GM12872 (cell line): ENCODE results near the gene ECHDC1.

Experiments used
- TF ChIP-seq, protein P1 (sequence below): IDR thresholded peaks from 3 replicates; pipeline ENCODE4 v1.5.1; 2011; ENCODE audit warnings: low read depth, mild to moderate bottlenecking, low read length, moderate library complexity; ENCODE audit not compliant: insufficient read depth

ECHDC1 gene

GRCh38 chr6:127273499-127273898 lies 69.9 kb downstream of the ECHDC1 start:
- TF ChIP-seq, protein P1, sequence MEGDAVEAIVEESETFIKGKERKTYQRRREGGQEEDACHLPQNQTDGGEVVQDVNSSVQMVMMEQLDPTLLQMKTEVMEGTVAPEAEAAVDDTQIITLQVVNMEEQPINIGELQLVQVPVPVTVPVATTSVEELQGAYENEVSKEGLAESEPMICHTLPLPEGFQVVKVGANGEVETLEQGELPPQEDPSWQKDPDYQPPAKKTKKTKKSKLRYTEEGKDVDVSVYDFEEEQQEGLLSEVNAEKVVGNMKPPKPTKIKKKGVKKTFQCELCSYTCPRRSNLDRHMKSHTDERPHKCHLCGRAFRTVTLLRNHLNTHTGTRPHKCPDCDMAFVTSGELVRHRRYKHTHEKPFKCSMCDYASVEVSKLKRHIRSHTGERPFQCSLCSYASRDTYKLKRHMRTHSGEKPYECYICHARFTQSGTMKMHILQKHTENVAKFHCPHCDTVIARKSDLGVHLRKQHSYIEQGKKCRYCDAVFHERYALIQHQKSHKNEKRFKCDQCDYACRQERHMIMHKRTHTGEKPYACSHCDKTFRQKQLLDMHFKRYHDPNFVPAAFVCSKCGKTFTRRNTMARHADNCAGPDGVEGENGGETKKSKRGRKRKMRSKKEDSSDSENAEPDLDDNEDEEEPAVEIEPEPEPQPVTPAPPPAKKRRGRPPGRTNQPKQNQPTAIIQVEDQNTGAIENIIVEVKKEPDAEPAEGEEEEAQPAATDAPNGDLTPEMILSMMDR = no peak

GRCh38 chr6:127272576-127272975 lies 70.8 kb downstream of the ECHDC1 start:
- TF ChIP-seq, protein P1 = no peak

DNA sequence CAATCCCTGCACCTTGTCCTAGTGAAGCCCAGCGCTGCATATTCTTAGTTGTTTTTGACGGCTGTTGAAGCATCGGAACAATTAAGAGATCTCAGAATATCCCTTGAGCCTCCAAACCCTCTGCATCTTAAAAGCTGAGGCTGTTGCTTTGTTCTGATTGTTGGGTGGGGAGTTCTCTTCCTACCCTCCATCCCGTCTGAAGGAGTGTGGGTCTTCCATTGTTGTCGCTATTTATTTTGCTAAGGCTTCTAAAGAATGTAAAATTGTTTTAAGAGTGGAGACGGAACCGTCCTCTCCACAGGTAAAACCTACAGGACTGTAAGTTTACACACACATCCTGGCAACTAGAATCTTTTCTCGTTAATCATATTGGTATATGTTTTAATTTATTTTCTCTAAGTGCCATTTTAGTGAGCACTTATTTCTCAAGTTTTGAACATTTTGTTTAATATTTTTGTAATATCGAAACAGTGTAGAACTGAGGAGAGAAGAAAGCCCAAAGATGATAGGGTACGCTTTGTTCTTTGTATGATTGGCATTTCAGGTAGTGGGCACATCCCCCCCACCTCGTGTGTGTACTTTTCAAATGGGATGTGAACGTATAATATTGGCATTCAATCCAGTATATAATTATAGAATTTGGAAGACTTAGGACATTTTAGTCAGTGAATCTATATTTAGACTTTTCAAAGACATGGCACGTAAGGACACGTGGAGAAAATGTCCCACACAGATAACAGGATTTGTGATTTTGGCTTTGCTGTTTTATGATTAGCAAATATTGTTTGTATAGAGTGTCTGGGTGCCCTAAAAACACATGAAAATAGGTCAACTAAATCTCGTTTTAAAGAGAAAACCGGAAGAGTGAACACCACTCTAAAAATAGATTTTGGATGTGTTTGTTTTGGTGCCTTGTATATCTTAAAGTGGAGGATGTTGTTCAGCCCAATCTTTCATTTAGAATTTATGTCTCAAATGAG lies 75.5 kb downstream of the ECHDC1 start:
- TF ChIP-seq, protein P1 = no peak

DNA sequence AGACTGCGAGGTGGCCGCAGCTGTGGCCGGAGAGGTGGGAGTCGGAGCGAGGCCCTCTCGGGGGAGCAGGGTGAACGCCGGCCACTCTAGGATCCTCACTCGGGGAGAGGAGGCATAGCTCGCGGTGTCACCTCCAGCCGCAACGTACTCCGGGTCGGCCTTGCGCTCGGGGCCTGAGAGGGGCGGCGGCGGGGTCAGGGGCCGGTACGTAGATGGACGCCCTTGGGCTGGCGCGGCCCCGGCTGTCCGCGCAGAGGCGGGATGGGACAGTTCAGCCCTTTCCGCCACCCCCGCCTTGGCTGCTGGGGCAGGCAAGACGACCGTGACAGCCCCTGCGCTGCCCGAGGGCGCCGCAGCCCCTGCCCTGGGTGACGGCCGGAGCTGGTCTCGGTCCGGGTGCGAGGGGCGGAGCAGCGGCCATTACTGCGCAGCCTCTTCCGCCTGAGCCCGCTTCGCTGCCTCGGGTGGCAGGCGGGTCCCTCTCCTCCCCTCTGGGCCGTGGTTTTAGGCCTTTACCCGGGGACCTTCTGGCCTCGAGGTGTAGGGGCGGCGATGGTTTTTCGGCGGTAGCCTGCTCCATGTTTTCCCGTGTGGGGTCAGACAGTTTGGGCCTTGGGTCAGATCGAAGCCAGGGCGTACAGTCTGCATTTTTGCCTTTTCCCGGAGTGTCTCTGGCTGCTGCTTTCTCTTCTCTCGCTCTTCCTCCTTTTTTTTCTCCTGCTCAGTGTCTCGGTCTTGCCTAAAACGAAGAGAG lies 76.3 kb downstream of the ECHDC1 start:
- TF ChIP-seq, protein P1 = no peak

- TF ChIP-seq, protein P1 = peak; percentile 79
These were observed 77.1 kb downstream of the ECHDC1 start, which contains the start of gene RNF146 for GRCh38 chr6:127266178-127266891. Gene RNF146 (plus strand): TSS chr6:127266864. CDS start chr6:127280339, 13,475 bp downstream.

GRCh38 chr6:127263481-127263880 lies 79.9 kb downstream of the ECHDC1 start:
- TF ChIP-seq, protein P1 = no peak
